KOPT-K1 (cell line): ENCODE measurements around the gene FRS3.

ENCODE experiments used
- H3K27ac ChIP-seq: fragments of 200-600 bp; sonication (generic); 2 replicates; pipeline ENCODE4 v1.5.1; 2016; ENCODE audit warnings: antibody characterized with exemption, mild to moderate bottlenecking, low read depth, low read length; ENCODE audit not compliant: poor library complexity, severe bottlenecking
- H3K36me3 ChIP-seq: fragments of 200-600 bp; sonication (generic); 2 replicates; pipeline ENCODE4 v1.5.1; 2017; ENCODE audit warnings: antibody characterized with exemption, mild to moderate bottlenecking, low read length, moderate library complexity; ENCODE audit not compliant: insufficient read depth
- H3K9me3 ChIP-seq: fragments of 200-600 bp; sonication (generic); 2 replicates; pipeline ENCODE4 v1.5.1; 2017; ENCODE audit warnings: antibody characterized with exemption, low read length, mild to moderate bottlenecking; ENCODE audit not compliant: insufficient read depth, poor library complexity, severe bottlenecking

The FRS3 gene

GRCh38 chr6:41783106-41783780 is 3.5 kb upstream of the FRS3 start:
- no peak overlapping the region for H3K27ac ChIP-seq
- no peaks in the 10 kb centered on the region for H3K9me3 ChIP-seq
- H3K36me3 ChIP-seq, result no peaks in the 10 kb centered on the region

DNA sequence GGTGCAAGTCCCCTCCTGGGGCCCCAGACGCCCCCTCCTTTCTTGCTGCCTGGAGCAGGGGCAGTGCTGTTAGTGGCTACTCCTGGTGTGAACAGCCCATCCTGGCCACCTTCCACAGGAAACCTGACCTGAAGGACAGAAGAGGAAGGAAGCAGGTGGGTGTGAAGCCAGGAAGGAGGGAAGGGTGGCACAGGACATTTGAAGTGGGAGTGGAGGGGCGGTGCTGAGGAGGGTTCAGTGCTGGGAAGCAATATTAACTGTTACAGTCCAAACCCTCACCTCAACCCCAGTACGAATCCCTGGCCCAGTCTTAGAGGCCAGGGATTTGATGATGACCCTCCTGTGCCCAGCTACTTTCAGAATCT is 1.6 kb upstream of the FRS3 start:
- Histone ChIP-seq H3K27ac (no peak overlapping the region), H3K36me3 (peaks cover 9% of the 10 kb centered on the region; the same call in 1 of the 2 replicates), H3K9me3 (no peaks in the 10 kb centered on the region)

GRCh38 chr6:41780551-41781365 is 1.1 kb upstream of the FRS3 start, which contains the start of gene PRICKLE4:
Gene PRICKLE4 (plus strand): TSS chr6:41780782. CDS start chr6:41783474, 2,692 bp downstream.
- H3K36me3 ChIP-seq, result peaks cover 9% of the 10 kb centered on the region; the same call in 1 of the 2 replicates
- peak within 1 kb of the TSS; percentile 45 for H3K27ac ChIP-seq
- H3K9me3 ChIP-seq, result no peaks in the 10 kb centered on the region

- H3K27ac ChIP-seq, result peak overlapping the region; percentile 45
- H3K9me3 ChIP-seq, result no peaks in the 10 kb centered on the region
- peaks cover 23% of the 10 kb centered on the region; the same call in 1 of the 2 replicates for H3K36me3 ChIP-seq
These were observed 364 bp downstream of the FRS3 start for GRCh38 chr6:41779336-41779735.

GRCh38 chr6:41778895-41779294 is 805 bp downstream of the FRS3 start:
- Histone ChIP-seq H3K36me3 (peaks cover 26% of the 10 kb centered on the region; the same call in 1 of the 2 replicates), H3K9me3 (no peaks in the 10 kb centered on the region), H3K27ac (peak overlapping the region; percentile 45)

GRCh38 chr6:41777551-41778285 is 2.0 kb downstream of the FRS3 start:
- peaks cover 28% of the 10 kb centered on the region; the same call in 1 of the 2 replicates for H3K36me3 ChIP-seq
- H3K27ac ChIP-seq, result no peak overlapping the region
- no peaks in the 10 kb centered on the region for H3K9me3 ChIP-seq

DNA sequence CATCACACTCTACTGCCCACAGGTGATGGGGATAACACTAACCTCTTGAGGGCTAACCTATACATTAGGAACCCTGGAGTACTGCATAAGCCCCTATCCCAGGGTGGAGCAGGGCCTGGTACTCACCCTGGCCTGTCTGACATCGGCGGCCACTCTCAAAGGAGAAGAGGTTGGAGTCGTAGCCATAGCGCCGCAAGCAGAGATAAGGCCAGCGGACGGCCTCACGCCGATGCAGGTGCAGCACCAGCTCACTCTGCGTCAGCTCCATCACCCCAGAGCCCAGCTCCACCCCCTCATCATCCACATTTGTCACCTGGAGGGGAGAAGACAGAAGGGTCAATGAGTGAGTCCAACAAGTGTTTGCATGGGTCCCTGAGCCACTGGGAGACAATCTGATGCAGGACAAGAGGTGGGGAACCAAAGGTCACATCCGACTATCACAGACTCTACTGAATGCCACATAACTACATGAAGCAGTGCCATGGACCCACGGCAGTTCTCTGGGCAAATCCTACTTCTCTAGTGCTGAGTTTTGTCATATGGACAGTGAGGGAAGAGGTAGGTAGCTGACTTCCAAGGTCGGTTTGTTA is 4.3 kb downstream of the FRS3 start:
- Histone ChIP-seq H3K9me3 (no peaks in the 10 kb centered on the region), H3K36me3 (peaks cover 51% of the 10 kb centered on the region; the same call in 1 of the 2 replicates), H3K27ac (no peak overlapping the region)

DNA sequence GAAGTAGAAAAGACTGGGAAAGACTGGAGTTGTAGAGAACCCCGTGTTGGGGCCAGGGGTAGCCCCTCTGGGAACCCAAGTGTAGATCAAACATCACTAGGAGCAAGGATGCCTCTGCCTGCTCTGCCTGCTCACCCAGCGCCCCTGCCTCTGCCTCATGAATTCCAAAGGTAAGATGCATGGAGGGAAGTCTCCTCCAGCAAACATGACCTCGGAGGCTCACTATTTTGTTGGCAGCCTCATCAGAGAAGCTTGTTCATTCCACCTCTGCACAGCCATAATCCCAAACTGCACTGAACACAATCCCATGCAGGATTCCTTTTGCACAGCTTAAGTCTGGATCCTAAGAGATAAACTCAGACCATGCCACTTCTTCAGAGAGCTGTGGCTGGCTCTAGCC is 4.9 kb downstream of the FRS3 start:
- Histone ChIP-seq H3K9me3 (no peaks in the 10 kb centered on the region), H3K36me3 (peaks cover 53% of the 10 kb centered on the region; the same call in 1 of the 2 replicates), H3K27ac (no peak overlapping the region)

DNA sequence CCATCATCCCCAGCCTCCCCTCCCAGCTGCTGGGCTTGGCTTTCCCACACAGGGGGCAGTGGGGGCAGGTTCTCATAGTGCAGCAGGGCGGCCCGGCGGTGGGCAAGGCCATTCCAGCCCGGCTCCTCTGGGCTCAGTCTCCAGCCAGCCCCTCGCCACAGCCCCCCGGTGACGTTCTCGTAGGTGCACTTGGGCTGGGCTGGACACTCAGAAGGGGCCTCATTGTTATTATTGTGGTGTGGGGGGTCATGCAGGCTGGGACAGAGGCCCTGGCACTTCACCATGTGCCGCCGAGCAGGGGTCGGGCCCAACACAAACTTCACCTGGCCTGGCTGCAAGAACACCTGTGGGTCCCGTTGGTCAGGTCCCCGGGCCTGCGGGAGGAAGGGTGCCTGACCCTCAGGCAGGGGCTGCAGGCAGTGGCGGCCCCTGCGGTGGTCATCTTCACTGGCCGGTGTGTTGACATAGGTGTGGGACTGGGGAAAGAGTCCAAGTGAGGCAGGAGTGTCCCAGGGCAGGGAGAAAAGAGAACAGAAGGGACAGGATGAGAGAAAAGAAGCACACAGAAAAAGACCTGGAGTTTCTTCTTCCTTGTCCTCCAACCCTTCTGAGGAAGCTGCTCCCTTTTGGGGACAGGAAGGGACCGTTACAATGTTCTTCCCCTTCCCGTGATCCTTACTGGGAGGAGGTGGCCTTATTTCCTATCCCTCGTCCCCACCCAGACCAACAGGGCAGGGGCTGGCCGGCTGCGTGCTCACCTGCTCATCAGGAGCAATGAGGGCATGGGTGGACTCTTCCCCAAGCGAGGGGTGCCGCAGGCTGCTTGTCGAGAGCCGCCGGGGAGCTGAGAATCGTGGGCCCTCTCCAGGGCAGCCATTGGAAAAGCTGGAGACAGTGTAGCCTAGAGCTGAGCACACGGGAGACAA is 8.4 kb downstream of the FRS3 start:
- no peak overlapping the region for H3K27ac ChIP-seq
- no peaks in the 10 kb centered on the region for H3K9me3 ChIP-seq
- peaks cover 44% of the 10 kb centered on the region; the same call in 1 of the 2 replicates for H3K36me3 ChIP-seq

- H3K9me3 ChIP-seq, result no peaks in the 10 kb centered on the region
- H3K27ac ChIP-seq, result no peak overlapping the region
- peaks cover 41% of the 10 kb centered on the region; the same call in 1 of the 2 replicates for H3K36me3 ChIP-seq
These were observed 9.2 kb downstream of the FRS3 start for GRCh38 chr6:41770381-41771057.

DNA sequence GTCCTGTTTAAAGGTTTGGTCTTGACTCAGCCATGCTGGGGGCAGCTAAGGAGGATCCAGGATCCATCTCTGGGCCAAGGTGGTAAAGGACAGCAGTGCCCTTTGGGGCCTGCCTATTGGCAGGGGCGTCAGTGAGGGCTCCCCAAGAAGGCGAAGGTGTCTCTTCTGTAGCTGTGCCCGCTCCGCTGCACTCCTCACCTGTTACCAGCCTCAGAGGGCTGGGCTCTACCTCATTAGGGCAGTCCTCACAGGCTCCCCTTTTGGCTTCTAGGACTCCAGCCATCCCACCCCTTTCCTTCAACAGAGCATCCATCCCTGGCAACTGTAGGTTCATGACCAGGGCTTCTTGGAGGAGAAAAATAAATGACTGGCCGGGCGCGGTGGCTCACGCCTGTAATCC is 10.3 kb downstream of the FRS3 start:
- Histone ChIP-seq H3K9me3 (no peaks in the 10 kb centered on the region), H3K36me3 (peaks cover 30% of the 10 kb centered on the region; the same call in 1 of the 2 replicates), H3K27ac (peak overlapping the region; percentile 51)

DNA sequence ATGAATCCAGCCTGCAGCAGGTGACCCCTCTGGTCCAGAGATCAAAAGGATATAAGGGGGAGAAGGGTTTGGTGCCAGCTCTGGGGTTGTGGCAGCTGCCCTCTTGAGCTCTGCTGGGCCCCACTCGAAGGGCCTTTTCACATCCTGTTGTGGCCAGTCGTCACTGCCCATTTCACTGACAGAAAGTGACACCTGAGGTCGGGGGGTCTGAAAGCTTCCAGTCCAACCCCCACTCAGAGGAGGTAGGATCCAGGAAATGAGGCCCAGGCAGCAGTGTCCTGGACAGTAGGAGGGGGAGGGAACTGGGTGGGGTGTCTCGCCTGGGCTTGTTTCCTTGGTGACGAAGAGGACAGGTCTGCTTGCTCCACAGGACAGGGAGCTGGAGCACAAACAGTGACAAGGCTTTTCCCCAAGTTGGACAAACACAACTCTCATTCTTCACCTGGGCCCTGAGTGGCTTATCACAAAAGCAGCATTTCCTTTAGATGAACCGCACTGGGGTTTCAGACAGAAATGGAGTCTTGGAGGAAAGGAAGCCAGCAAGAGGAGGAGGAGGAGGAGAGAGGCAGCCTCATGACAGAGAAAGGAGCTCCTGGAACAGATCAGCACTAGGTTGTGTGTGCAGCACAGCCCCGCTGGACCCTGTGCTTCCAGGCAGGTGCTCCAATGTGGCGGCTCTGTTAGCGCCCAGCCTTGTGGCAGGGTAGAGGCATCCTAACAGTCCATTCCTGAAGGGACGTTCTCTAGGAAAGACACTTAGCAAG is 11.0 kb downstream of the FRS3 start:
- H3K9me3 ChIP-seq, result no peaks in the 10 kb centered on the region
- H3K36me3 ChIP-seq, result peaks cover 27% of the 10 kb centered on the region; the same call in 1 of the 2 replicates
- peak overlapping the region; percentile 51 for H3K27ac ChIP-seq
